Right lobe of liver (tissue), 4 donors: Measurements from ENCODE around the gene SLCO4A1.

Experiments
- CTCF ChIP-seq, 4 donors: fragments of 200-600 bp in 3 of 4; fragments of 450-650 bp in 1 of 4; IDR thresholded peaks; one replicate each; pipeline versions ENCODE4 v1.5.1 to v1.8.0; 2016 to 2022; ENCODE audit warnings: antibody characterized with exemption in 4 of 4, mild to moderate bottlenecking in 2 of 4
- POLR2A ChIP-seq: fragments of 450-650 bp; IDR thresholded peaks from one replicate; pipeline ENCODE4 v1.6.1; 2017; ENCODE audit warnings: antibody characterized with exemption, mild to moderate bottlenecking
- donor health status: DM: no; HTN: no; CAD: no.
- donor health status: DM: no; HTN: no; CAD: no.
- donor health status: DM: no; HTN: yes; CAD: no.

- TF ChIP-seq CTCF (IDR thresholded peaks at IDR 0.05), result no peak
- no peak for TF ChIP-seq POLR2A
Observed at GRCh38 chr20:62596486-62596885, 45.8 kb upstream of the SLCO4A1 start.
